Activated T-cell treated with anti-CD3 and anti-CD28 coated beads for 1 hour (primary cell): ENCODE measurements around the gene COBLL1.

Experiments
- DNase-seq: peaks from one replicate; pipeline ENCODE4 v3.0.0-alpha.2; 2020; ENCODE audit warnings: low read depth

Gene COBLL1

GRCh38 chr2:164754157-164755093, 87.2 kb downstream of the COBLL1 start:
- DNase-seq: no peak

- no peak for DNase-seq
These were observed 88.7 kb downstream of the COBLL1 start for GRCh38 chr2:164752956-164753355.

GRCh38 chr2:164747783-164748433, 93.7 kb downstream of the COBLL1 start:
- DNase-seq: no peak

GRCh38 chr2:164747140-164747539, 94.5 kb downstream of the COBLL1 start:
- DNase-seq: no peak

GRCh38 chr2:164746713-164747112, 94.9 kb downstream of the COBLL1 start:
- no peak for DNase-seq

GRCh38 chr2:164745012-164745797, 96.4 kb downstream of the COBLL1 start:
- no peak for DNase-seq

- no peak for DNase-seq
These were observed 98.8 kb downstream of the COBLL1 start for GRCh38 chr2:164742738-164743317.

- DNase-seq: no peak
These were observed 101.7 kb downstream of the COBLL1 start for GRCh38 chr2:164739966-164740365.

GRCh38 chr2:164737612-164738081, 104.0 kb downstream of the COBLL1 start:
- no peak for DNase-seq

- DNase-seq: no peak
These were observed 106.2 kb downstream of the COBLL1 start for GRCh38 chr2:164735309-164735919.

GRCh38 chr2:164734196-164734595, 107.4 kb downstream of the COBLL1 start:
- DNase-seq: no peak

- no peak for DNase-seq
These were observed 116.1 kb downstream of the COBLL1 start for GRCh38 chr2:164725542-164725941.

- DNase-seq: no peak
These were observed 118.8 kb downstream of the COBLL1 start for GRCh38 chr2:164722616-164723338.

- no peak for DNase-seq
These were observed 120.2 kb downstream of the COBLL1 start for GRCh38 chr2:164721430-164721829.

- no peak for DNase-seq
These were observed 121.4 kb downstream of the COBLL1 start for GRCh38 chr2:164719996-164720941.

GRCh38 chr2:164717000-164717803, 124.4 kb downstream of the COBLL1 start:
- no peak for DNase-seq

GRCh38 chr2:164714471-164714870, 127.2 kb downstream of the COBLL1 start:
- DNase-seq: no peak

- DNase-seq: no peak
These were observed 129.9 kb downstream of the COBLL1 start for GRCh38 chr2:164711766-164712138.
